K562 (cell line): ENCODE results near the gene OXA1L. TPM values are rescaled to one million over a fixed set of nuclear protein-coding genes. Genes with fewer than 3 reads are reported as not detected.

Source experiments
- CBFA2T3 ChIP-seq: fragments of 450-650 bp; IDR thresholded peaks from 2 replicates; pipeline ENCODE4 v1.6.1; 2017
- CBX8 ChIP-seq: fragments of 200-600 bp; sonication (generic); IDR thresholded peaks from 2 replicates; pipeline ENCODE4 v1.6.1; 2012; ENCODE audit warnings: borderline replicate concordance, mixed run types, low read depth, mild to moderate bottlenecking, moderate library complexity, mixed read lengths, low read length, control low read depth, inconsistent platforms; ENCODE audit not compliant: poor library complexity, severe bottlenecking; ENCODE audit errors: extremely low read depth
- HLTF ChIP-seq: fragments of 450-650 bp; IDR thresholded peaks from 2 replicates; pipeline ENCODE4 v1.6.1; 2016
- LCOR ChIP-seq: sonication (generic); formaldehyde crosslinking; IDR thresholded peaks from 2 replicates; pipeline ENCODE4 v1.8.0; 2022; ENCODE audit warnings: mild to moderate bottlenecking, missing genetic modification reagents
- MAFK ChIP-seq: IDR thresholded peaks from 2 replicates; pipeline ENCODE4 v1.6.1; 2011; ENCODE audit warnings: low read length, improper control_type of control experiment
- MEF2A ChIP-seq: IDR thresholded peaks from 2 replicates; pipeline ENCODE4 v1.6.1; 2011; ENCODE audit warnings: low read depth, mild to moderate bottlenecking, low read length, moderate library complexity; ENCODE audit not compliant: control insufficient read depth
- SMARCC2 ChIP-seq: fragments of 450-650 bp; IDR thresholded peaks from 2 replicates; pipeline ENCODE4 v1.6.1; 2017; ENCODE audit warnings: antibody characterized with exemption, moderate library complexity, mild to moderate bottlenecking, low read depth
- TAF7 ChIP-seq: fragments of 450-650 bp; IDR thresholded peaks from 2 replicates; pipeline ENCODE4 v1.6.1; 2016; ENCODE audit warnings: missing genetic modification characterization, missing compliant biosample characterization
- YY1 ChIP-seq, 3 experiments: IDR thresholded peaks; 2 replicates each; pipeline ENCODE4 v1.6.1; 2011; ENCODE audit warnings: low read length in 2 of 3, mild to moderate bottlenecking in 2 of 3, moderate library complexity in 2 of 3, borderline replicate concordance in 1 of 3, control low read depth in 1 of 3, low read depth in 1 of 3; ENCODE audit not compliant: insufficient read depth in 3 of 3, insufficient replicate concordance in 2 of 3, control insufficient read depth in 1 of 3, insufficient read length in 1 of 3; ENCODE audit errors: extremely low read depth in 1 of 3
- ZNF277 ChIP-seq: fragments of 250-450 bp; sonication (Bioruptor Pico); IDR thresholded peaks from 2 replicates; pipeline ENCODE4 v1.8.0; 2022; ENCODE audit warnings: inconsistent platforms, mild to moderate bottlenecking, moderate library complexity, borderline replicate concordance
- ZNF518B ChIP-seq: fragments of 250-450 bp; sonication (Bioruptor Pico); IDR thresholded peaks from 2 replicates; pipeline ENCODE4 v1.5.0; 2021; ENCODE audit warnings: mild to moderate bottlenecking, moderate library complexity
- polyA plus RNA-seq, 8 experiments: library from polyadenylated mRNA; depleted of rRNA in 4 of 8; stranded (reverse) in 5 of 8; unstranded in 3 of 8; fragments of >200 nt; fragmentation: Nextera tagmentation in 2 of 8; fragmentation: Illumina TruSeq in 1 of 8; extraction: Ambion mirVana in 2 of 8; extraction: Trizol in 1 of 8; gene quantifications; 2 replicates each; pipeline versions ENCODE4 v1.2.1 to v1.2.3, GENCODE V29; 2011 to 2014; ENCODE audit warnings: inconsistent platforms in 1 of 8, missing spikeins in 1 of 8
- total RNA-seq, 7 experiments: library from RNA; depleted of rRNA in 6 of 7; stranded (reverse); fragments of >200 nt in 6 of 7; fragmentation: Illumina TruSeq in 2 of 7; extraction: Trizol in 2 of 7; gene quantifications; 2 replicates each; pipeline versions ENCODE4 v1.2.1 to v1.2.3, GENCODE V29; 2011 to 2021; ENCODE audit warnings: low replicate concordance in 1 of 7

The OXA1L gene
- total and polyA plus RNA-seq, 9 of the 15 experiments (the other 6 are each of a cell fraction or from before 2014, with no cell fraction given), result 100 to 204 (median 145) TPM

- TF ChIP-seq LCOR (CRISPR knock-in tag), result peak; percentile 38; the same call in 1 of the 2 replicates
- no peak for TF ChIP-seq MEF2A
- TF ChIP-seq TAF7 (tag), result peak; percentile 95
- TF ChIP-seq HLTF, result no peak
- peak; percentile 88 to 98 (median 95) for TF ChIP-seq YY1 (IDR thresholded peaks at IDR 0.05; ENCODE audit: borderline replicate concordance in 1 of 3, control insufficient read depth in 1 of 3, extremely low read depth in 1 of 3, insufficient read depth in 3 of 3, insufficient read length in 1 of 3, insufficient replicate concordance in 2 of 3, low read depth in 1 of 3, low read length in 2 of 3)
- TF ChIP-seq ZNF277 (CRISPR knock-in tag), result no peak
- no peak for TF ChIP-seq ZNF518B (CRISPR knock-in tag)
- no peak for TF ChIP-seq SMARCC2
- TF ChIP-seq CBFA2T3, result no peak
- TF ChIP-seq CBX8, result no peak
- no peak for TF ChIP-seq MAFK
These were observed at the start of gene OXA1L (continued) for GRCh38 chr14:22766457-22767322.
